ENCODE results near the gene ABCA2. TPM values are rescaled to one million over a fixed set of nuclear protein-coding genes. Genes with fewer than 3 reads are reported as not detected.

ABCA2 gene
- polyA plus RNA-seq, 1 experiment = 16.0 TPM

- no peaks in the 10 kb centered on the region for H3K36me3 ChIP-seq (ENCODE audit: control insufficient read depth, insufficient read depth, low read length)
- no peak for TF ChIP-seq CTCF (IDR thresholded peaks at IDR 0.05; ENCODE audit: insufficient read depth, low read depth, low read length)
- H3K4me3 ChIP-seq (ENCODE audit: low read depth, low read length) = no peak overlapping the region
- POLR2A ChIA-PET = no interaction called here
- no peak for DNase-seq (ENCODE audit: low read depth)
- peaks cover 1% of the 10 kb centered on the region; the same call in 1 of the 2 replicates for H3K27me3 ChIP-seq (ENCODE audit: control insufficient read depth, insufficient read depth, low read length)
- CTCF ChIA-PET = interaction anchor here (0.8 to 1.4 kb wide), 4 partner anchors 11 to 53 kb away, joined by 3 to 5 read pairs (median 3); no protein-coding TSS in a partner anchor
Observed at GRCh38 chr9:136981588-136982231, 46.3 kb downstream of the ABCA2 start.

- H3K36me3 ChIP-seq (ENCODE audit: control insufficient read depth, insufficient read depth, low read length) = no peaks in the 10 kb centered on the region
- no peak for TF ChIP-seq CTCF (IDR thresholded peaks at IDR 0.05; ENCODE audit: insufficient read depth, low read depth, low read length)
- no peak overlapping the region for H3K4me3 ChIP-seq (ENCODE audit: low read depth, low read length)
- ChIA-PET POLR2A (no interaction called here), CTCF (interaction anchor here (1.1 to 1.2 kb wide), 2 partner anchors 12 to 48 kb away, joined by 3 read pairs; no protein-coding TSS in a partner anchor)
- H3K27me3 ChIP-seq (ENCODE audit: control insufficient read depth, insufficient read depth, low read length) = peaks cover 1% of the 10 kb centered on the region; the same call in 1 of the 2 replicates
- DNase-seq (ENCODE audit: low read depth) = no peak
Observed at GRCh38 chr9:136980669-136981478, 47.2 kb downstream of the ABCA2 start.

GRCh38 chr9:136979769-136980587 lies 48.1 kb downstream of the ABCA2 start:
- TF ChIP-seq CTCF (IDR thresholded peaks at IDR 0.05; ENCODE audit: insufficient read depth, low read depth, low read length) = no peak
- Histone ChIP-seq H3K36me3 (ENCODE audit: control insufficient read depth, insufficient read depth, low read length) (no peaks in the 10 kb centered on the region), H3K27me3 (ENCODE audit: control insufficient read depth, insufficient read depth, low read length) (peaks cover 1% of the 10 kb centered on the region; the same call in 1 of the 2 replicates), H3K4me3 (ENCODE audit: low read depth, low read length) (no peak overlapping the region)
- CTCF ChIA-PET = interaction anchor here (1.2 kb wide), 1 partner anchor 49 kb away, joined by 3 read pairs; no protein-coding TSS in a partner anchor
- POLR2A ChIA-PET = no interaction called here
- no peak for DNase-seq (ENCODE audit: low read depth)

- no peak for DNase-seq (ENCODE audit: low read depth)
- H3K4me3 ChIP-seq (ENCODE audit: low read depth, low read length) = no peak overlapping the region
- ChIA-PET CTCF (interaction anchor here (1.2 kb wide), 2 partner anchors 31 to 56 kb away, joined by 5 read pairs; no protein-coding TSS in a partner anchor), POLR2A (interaction anchor here (0.6 kb wide), 1 partner anchor 160 kb away, joined by 8 read pairs; no protein-coding TSS in a partner anchor)
- peaks cover 1% of the 10 kb centered on the region; the same call in 1 of the 2 replicates for H3K27me3 ChIP-seq (ENCODE audit: control insufficient read depth, insufficient read depth, low read length)
- H3K36me3 ChIP-seq (ENCODE audit: control insufficient read depth, insufficient read depth, low read length) = no peaks in the 10 kb centered on the region
- no peak for TF ChIP-seq CTCF (IDR thresholded peaks at IDR 0.05; ENCODE audit: insufficient read depth, low read depth, low read length)
Observed at GRCh38 chr9:136978865-136979544, 49.0 kb downstream of the ABCA2 start.
